HG02642 (cell line): ENCODE results near the gene SYT3.

ENCODE experiments used
- ATAC-seq: cut with Tn5 transposase; IDR thresholded peaks from one replicate; pipeline ENCODE4 v1.9.1; 2021; ENCODE audit warnings: mild to moderate bottlenecking; ENCODE audit not compliant: unreplicated experiment, poor library complexity

The SYT3 gene

GRCh38 chr19:50662651-50663481 lies 23.2 kb upstream of the SYT3 start:
- no peak for ATAC-seq

DNA sequence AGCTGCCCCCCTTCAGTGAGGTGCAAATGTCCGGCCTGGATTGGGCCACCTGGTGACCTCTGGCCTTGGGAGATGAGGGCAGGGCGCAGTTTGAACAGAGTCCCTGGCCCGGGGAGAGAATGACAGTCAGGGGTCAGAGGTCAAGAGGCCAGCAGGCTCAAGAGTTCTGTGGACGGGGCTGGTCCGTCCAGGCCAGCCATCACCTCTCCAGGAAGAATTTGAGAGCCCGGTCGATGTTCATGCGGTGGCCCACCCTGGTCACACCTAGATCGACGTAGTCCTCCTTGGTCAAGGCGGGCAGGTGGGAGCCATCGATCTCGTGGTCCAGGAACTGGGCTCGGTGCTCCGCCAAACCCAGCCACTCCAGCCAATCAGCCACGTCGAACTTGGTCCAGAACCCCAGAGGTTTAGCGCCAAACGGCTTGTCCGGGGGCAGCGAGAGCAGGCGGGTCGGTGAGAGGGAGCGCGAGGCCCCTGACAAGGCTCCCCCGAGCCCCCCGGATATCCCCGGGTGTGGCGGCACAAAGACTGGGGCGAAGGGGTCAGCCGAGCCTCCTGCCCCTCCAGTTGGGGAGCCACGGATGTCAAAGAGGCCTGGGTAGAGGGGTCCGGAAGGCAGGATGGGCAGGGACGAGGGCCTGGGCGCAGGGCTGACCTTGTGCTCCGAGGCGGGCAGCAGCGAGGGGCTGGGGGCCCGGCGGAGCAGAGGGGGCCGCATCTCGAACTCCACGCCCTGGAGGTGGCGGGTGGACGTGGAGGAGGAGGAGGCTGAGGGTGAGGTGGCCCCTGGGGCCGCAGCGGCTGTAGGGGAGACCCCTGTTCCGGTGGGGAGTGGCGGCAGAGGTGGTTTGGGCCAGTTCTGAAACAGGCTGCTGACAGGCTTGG lies 22.3 kb upstream of the SYT3 start:
- no peak for ATAC-seq

DNA sequence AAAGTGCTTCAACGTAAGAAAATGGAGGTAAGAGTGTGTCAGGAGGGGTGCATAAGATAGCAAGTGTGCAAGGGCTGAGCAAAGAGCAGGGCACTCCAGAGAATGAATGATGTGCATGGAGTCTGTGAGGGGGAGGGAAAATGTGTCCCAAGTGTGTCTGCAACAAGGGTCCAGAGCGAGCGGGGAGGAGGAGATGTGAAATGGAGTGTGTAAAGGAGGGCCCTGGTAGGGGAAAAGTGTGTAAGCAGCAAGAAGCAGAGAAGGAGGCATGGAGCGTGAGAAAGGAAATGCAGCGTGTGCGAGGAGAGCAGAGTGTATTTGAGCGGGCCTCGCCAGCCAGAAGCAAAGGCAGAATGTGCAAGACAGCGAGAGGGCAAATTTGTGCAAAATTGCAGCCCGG lies 21.3 kb upstream of the SYT3 start:
- no peak for ATAC-seq

- ATAC-seq, result no peak
These were observed 20.3 kb upstream of the SYT3 start for GRCh38 chr19:50660088-50660366.

DNA sequence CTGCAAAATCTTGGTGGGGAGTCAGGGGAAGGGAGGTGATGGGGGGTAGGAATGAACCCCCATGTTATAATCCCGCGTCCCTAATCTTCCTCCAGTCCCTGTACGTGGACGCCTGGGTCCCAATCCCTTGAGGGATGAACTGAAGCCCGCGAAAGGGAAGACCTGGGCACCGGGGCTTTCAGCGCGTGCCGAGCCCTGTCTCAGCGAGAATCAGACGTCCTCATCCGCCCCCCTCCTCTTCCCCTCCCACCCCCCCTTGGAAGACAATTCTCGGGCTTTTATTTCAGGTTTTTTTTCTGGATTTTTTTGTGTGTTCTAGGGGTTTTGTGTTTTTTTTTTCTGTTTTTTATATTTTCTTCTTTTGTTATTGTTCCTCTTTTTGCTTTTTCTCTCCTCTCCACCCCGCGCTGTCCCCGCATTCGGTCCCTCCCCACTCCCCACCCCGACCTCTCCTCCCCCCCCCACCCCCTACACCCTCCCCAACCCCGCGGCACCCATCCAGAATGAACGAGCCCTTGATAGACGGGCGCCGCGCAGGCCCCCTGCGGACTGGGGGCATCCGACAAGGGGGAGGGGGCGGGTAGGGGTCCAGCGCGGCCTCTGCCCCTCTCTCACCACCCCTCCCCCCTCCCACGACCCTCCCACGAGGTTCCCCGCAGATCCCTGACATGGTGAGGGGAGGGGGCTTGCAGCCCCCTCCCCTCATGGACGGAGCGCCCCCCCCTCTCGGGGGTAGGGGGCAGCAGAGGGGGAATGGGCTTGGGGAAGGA lies 19.8 kb upstream of the SYT3 start:
- no peak for ATAC-seq

DNA sequence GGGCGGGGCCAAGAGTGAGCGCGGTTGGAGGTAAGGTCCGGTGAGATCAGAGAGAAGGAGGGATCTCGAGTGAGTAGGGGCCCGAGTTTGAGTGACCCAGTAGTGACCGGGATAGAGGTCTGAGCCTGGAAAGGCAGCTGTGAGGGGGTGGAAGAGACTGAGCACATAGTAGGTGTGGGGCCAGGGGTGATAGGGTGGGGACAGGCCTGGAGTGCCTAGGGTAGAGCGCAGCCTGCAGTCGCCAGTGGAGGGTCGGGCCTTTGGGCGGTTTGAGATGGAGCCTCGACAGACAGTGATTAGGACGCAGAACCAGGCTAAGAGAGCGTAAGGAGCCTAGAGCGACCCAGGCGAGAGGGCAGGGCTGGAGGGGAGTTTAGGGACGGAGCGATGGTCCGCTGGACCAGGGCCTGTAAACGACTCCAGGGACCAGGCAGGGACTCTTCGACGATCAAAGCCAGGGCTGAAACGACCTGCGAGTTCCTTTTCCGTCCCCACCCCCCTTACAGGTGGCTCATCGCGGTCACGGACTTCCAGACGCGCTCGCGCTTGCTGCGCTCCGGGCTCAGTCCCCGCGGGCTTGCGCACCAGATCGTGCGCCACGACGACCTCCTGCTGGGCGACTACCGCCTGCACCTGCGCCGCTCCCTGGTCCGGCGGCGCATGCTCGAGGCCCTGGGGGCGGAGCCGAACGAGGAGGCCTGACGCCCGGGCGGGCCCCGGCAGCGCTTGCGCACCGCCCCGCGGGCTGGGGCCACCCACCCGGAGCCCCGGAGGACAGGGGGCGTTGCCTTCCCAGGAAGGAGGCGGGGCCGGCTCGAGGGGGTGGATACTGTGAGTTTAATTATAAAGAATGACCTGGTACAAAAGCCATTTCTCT lies 19.0 kb upstream of the SYT3 start:
- no peak for ATAC-seq

- ATAC-seq, result no peak
These were observed 18.2 kb upstream of the SYT3 start for GRCh38 chr19:50657712-50658440.

- no peak for ATAC-seq
These were observed 17.6 kb upstream of the SYT3 start for GRCh38 chr19:50657222-50657669.

GRCh38 chr19:50654882-50655281 lies 15.2 kb upstream of the SYT3 start:
- no peak for ATAC-seq

DNA sequence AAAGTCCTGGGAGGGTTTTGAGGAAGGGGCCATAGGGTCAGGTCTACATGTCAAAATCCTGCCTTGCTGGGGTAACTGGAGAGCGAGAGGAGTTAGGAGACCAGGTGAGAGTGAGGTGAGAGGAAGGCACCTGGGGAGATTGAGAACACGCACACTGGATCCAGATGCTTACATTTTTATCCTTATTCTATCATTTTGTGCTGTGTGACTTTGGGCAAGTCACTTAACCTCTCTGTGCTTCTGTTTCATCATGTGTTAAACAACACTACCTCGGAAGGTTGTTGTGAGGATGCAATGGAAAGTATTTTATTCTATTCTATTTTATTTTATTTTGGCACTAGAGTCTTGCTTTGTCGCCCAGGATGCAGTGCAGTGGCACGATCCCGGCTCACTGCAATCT lies 13.0 kb upstream of the SYT3 start:
- ATAC-seq, result no peak

DNA sequence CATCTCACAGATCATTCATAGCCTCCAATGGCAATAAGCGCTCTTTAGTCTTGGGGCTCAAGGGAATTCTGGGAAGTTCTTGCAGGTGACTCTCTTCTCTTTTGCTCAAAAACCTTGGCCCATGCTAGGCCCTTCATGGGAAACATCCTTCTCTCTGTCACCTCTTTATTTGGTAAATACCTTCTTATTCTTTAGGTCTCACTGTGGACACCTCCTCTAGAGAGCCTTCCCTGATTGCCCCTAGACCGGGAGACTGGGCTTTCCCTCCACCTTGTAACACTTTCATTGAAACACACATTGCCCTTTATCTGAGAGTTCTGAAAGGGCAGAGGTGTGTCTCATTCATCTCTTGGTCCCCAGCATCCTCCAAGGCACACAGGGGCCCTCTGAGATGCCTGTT lies 11.5 kb upstream of the SYT3 start:
- no peak for ATAC-seq

GRCh38 chr19:50649433-50650391 lies 10.0 kb upstream of the SYT3 start, which contains the start of gene C19orf81:
C19orf81 (plus strand) TSS chr19:50649445; CDS start chr19:50649445, 0 bp downstream.
- ATAC-seq, result no peak

- no peak for ATAC-seq
These were observed 9.0 kb upstream of the SYT3 start for GRCh38 chr19:50648659-50649058.

GRCh38 chr19:50647879-50648615 lies 8.4 kb upstream of the SYT3 start:
- no peak for ATAC-seq

GRCh38 chr19:50646074-50646807 lies 6.6 kb upstream of the SYT3 start:
- ATAC-seq, result no peak

DNA sequence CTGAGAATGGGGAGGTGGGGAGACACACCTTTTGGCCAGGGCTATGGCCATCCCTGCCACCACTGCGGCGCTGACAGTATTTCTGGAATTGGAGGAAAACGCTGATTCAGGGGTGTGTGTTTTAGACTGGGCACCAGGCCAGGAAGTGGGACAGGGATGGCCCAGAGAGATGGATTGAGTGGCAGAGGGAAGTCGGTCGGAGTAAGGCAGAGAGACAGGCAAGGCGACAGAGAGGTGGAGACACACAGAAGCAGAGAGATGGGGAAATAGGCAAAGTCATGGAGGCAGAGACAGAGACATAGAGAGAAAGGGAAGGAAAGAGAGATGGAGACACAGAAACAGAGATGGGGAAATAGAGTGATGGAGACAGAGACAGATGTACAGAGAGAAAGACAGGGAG lies 5.4 kb upstream of the SYT3 start:
- no peak for ATAC-seq
